Ureter (tissue), 1 donor: Measurements from ENCODE around the gene USP15. TPM values are rescaled to one million over a fixed set of nuclear protein-coding genes. Genes with fewer than 3 reads are reported as not detected.
"Not testable (repeated sequence)": the region's sequence is repeated elsewhere in the genome, so short reads cannot be mapped to it uniquely, and the experiment has no call there.

Experiments used
- DNase-seq: peaks from one replicate; pipeline ENCODE4 v3.0.0-alpha.2; 2020; ENCODE audit warnings: low spot score
- total RNA-seq: library from RNA; stranded (reverse); gene quantifications from one replicate; pipeline ENCODE4 v1.2.4, GENCODE V29; 2023
- donor health status: DM: yes; HTN: yes; CAD: no.

USP15 gene
- total RNA-seq, 1 donor from 2014 or later = 91.1 TPM

- DNase-seq = no peak
Measured at GRCh38 chr12:62448436-62448835, 188.2 kb downstream of the USP15 start.

- DNase-seq = not testable (repeated sequence)
Measured at GRCh38 chr12:62455429-62455828, 195.2 kb downstream of the USP15 start.

- no peak for DNase-seq
Measured at GRCh38 chr12:62458626-62459025, 198.4 kb downstream of the USP15 start.

DNA sequence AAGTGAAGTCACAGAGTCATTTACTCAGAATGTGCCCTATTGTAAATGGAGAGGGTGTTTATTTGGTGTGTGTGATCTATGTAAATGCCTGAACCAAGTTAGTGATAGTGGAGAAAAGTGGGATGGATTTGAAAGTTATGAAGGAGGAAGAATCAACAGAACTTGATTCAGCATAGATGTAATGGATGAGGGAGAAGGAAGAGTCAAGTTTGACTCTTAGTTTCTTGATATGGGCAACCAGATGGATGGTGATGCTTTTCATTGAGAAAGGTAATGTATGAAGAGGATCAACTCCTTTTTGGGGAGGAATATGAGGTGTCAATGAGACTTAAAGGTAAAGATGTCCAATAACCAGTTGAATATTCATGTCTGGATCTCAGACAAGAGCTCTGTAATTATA is 199.8 kb downstream of the USP15 start:
- DNase-seq = no peak

DNA sequence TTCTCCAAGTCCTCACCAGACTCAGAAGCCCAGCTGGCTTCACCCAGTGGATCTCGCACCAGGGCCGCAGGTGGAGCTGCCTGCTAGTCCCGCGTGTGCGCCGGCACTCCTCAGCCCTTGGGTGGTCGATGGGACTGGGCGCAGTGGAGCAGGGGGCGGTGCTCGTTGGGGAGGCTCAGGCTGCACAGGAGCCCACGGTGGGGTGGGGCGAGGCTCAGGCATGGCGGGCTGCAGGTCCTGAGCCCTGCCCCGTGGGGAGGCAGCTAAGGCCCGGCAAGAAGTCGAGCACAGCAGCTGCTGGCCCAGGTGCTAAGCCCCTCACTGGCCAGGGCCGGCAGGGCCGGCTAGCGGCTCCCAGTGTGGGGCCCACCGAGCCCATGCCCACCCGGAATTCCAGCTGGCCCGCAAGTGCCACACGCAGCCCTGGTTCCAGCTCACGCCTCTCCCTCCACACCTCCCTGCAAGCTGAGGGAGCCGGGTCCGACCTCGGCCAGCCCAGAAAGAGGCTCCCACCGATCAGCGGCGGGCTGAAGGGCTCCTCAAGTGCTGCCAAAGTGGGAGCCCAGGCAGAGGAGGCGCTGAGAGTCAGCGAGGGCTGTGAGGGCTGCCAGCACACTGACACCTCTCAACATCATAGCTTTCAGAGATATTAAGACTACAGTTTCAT is 201.1 kb downstream of the USP15 start:
- DNase-seq = not testable (repeated sequence)

DNA sequence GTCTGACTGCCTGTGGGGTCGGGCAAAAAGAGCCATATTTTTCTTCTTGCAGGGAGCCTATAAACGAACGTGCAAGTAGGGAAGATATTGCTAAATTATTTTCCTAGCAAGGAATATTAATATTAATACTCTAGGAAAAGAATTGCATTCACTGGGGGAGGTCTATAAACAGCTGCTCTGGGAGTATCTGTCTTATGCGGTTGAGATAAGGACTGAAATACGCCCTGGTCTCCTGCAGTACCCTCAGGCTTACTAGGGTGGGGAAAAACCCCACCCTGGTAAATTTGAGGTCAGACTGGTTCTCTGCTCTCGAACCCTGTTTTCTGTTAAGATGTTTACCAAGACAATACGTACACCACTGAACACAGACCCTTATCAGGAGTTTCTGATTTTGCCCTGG is 203.0 kb downstream of the USP15 start:
- DNase-seq = not testable (repeated sequence)

Other genes starting within 250 kb of the USP15 start
- 96.9 TPM for gene MON2, start 206.4 kb downstream of the USP15 start, total RNA-seq